ENCODE results near the gene SAA4. TPM values are rescaled to one million over a fixed set of nuclear protein-coding genes. Genes with fewer than 3 reads are reported as not detected.

Gene SAA4
- total and polyA plus RNA-seq, 2 of the 8 experiments (the other 6 are each of a cell fraction or from before 2014, with no cell fraction given), result not detected

DNA sequence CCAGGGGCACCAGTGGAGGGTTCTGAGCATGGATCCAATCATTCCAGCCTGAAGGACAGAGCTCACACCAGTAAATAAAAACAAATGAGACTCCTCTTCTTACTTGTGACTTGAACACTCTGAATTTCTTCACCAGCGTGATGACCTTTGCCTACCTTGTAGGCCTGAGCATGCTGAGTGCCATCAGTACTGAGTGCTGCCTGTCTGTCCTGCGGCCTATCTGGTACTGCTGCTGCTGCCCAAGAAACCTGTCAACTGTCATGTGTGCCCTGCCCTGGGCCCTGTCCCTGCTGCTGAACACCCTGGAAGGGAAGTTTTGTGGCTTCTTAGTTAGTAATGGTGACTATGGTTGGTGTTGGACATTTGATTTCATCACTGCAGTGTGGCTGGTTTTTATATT, 40.1 kb downstream of the SAA4 start:
- H3K23ac ChIP-seq (ENCODE audit: insufficient read length), result no peak overlapping the region
- no peak overlapping the region for H2BK12ac ChIP-seq (ENCODE audit: low read depth, low read length)
- no peaks in the 10 kb centered on the region for H3K9me3 ChIP-seq (ENCODE audit: insufficient read depth in 2 of 2, low read depth in 1 of 2, low read length in 1 of 2)
- no peak overlapping the region for H3K27ac ChIP-seq (ENCODE audit: low read depth, low read length)
- no peaks in the 10 kb centered on the region for H3K23me2 ChIP-seq (ENCODE audit: low read depth, low read length)
- no peaks in the 10 kb centered on the region for H4K20me1 ChIP-seq (replicated peaks in 1 of 2; ENCODE audit: control insufficient read depth in 1 of 2, insufficient read depth in 2 of 2, low read length in 2 of 2)
- no peak overlapping the region for H3K9ac ChIP-seq (replicated peaks in 1 of 4; ENCODE audit: extremely low read depth in 1 of 4, low read depth in 3 of 4, low read length in 3 of 4)
- no peak overlapping the region for H4K91ac ChIP-seq (replicated peaks; ENCODE audit: insufficient read length, low read length)
- H4K5ac ChIP-seq (ENCODE audit: insufficient read length, low read depth, low read length), result no peak overlapping the region
- no peak overlapping the region for H2AFZ ChIP-seq (ENCODE audit: low read length)
- ChIA-PET POLR2A (ENCODE audit: partially characterized antibody) (no interaction called here), CTCF (ENCODE audit: partially characterized antibody) (interaction anchor here (1.8 kb wide), 1 partner anchor 81 kb away, joined by 9 read pairs; no protein-coding TSS in a partner anchor)
- no peak for TF ChIP-seq BRCA1 (IDR thresholded peaks at IDR 0.05; ENCODE audit: low read depth, low read length)
- no peak for TF ChIP-seq SIN3A (conservative IDR thresholded peaks at IDR 0.05 in 1 of 2, IDR thresholded peaks at IDR 0.05 in 1 of 2; ENCODE audit: low read depth in 1 of 2, low read length in 2 of 2)
- TF ChIP-seq GTF2F1 (IDR thresholded peaks at IDR 0.05; ENCODE audit: borderline replicate concordance, low read depth, low read length), result no peak
- no peak for TF ChIP-seq SIX5 (IDR thresholded peaks at IDR 0.05; ENCODE audit: low read depth, low read length)
- TF ChIP-seq KDM4A (IDR thresholded peaks at IDR 0.05; ENCODE audit: low read depth, low read length, severe bottlenecking), result no peak
- H2AK5ac ChIP-seq (ENCODE audit: low read depth, low read length), result no peak overlapping the region
- H3K56ac ChIP-seq (replicated peaks; ENCODE audit: insufficient read length, low read depth, low read length), result no peak overlapping the region
- H3K14ac ChIP-seq (ENCODE audit: insufficient read length), result no peak overlapping the region
- no peak overlapping the region for H2BK20ac ChIP-seq (ENCODE audit: low read length)
- H3K4me1 ChIP-seq (replicated peaks in 1 of 4; ENCODE audit: control insufficient read depth in 3 of 4, insufficient read depth in 4 of 4, low read length in 3 of 4), result no peaks in the 10 kb centered on the region
- H3K79me2 ChIP-seq (ENCODE audit: control insufficient read depth in 1 of 2, insufficient read depth in 2 of 2, low read length in 2 of 2), result no peaks in the 10 kb centered on the region
- no peak overlapping the region for H4K8ac ChIP-seq (ENCODE audit: extremely low read depth, insufficient read depth, low read length)
- H2BK120ac ChIP-seq (replicated peaks; ENCODE audit: low read depth, low read length), result no peak overlapping the region
- H3K4ac ChIP-seq (replicated peaks; ENCODE audit: insufficient read length, low read depth, low read length), result no peak overlapping the region
- FAIRE-seq (no peak), DNase-seq (ENCODE audit: low read depth in 1 of 2, low spot score in 2 of 2) (no peak)
- H3K27me3 ChIP-seq (replicated peaks in 1 of 4; ENCODE audit: control insufficient read depth in 3 of 4, extremely low read depth in 1 of 4, insufficient read depth in 3 of 4, low read length in 3 of 4), result no peaks in the 10 kb centered on the region
- no peak overlapping the region for H3K4me2 ChIP-seq (ENCODE audit: insufficient read depth in 1 of 2, low read depth in 2 of 2, low read length in 2 of 2)
- H3K4me3 ChIP-seq (ENCODE audit: extremely low read depth in 1 of 4, insufficient read depth in 2 of 4, low read depth in 3 of 4, low read length in 4 of 4), result no peak overlapping the region
- H2BK15ac ChIP-seq (ENCODE audit: low read length), result no peak overlapping the region
- no peaks in the 10 kb centered on the region for H3K79me1 ChIP-seq (ENCODE audit: low read depth, low read length)
- H2BK5ac ChIP-seq (ENCODE audit: low read depth, low read length), result no peak overlapping the region
- no peaks in the 10 kb centered on the region for H3K36me3 ChIP-seq (ENCODE audit: control insufficient read depth in 2 of 4, insufficient read depth in 4 of 4, low read length in 3 of 4)
- WGBS, 2 experiments (ENCODE audit: extremely low coverage in 1 of 2, insufficient coverage in 1 of 2, insufficient read length in 1 of 2, insufficient replicate concordance in 2 of 2, low coverage in 1 of 2, low lambda C conversion rate in 2 of 2, missing lambda C conversion rate in 1 of 2), result 97% methylated on average over 2 of the region's 2 CpGs; no CpG with 5 or more reads in 1 of the 2 experiments
- H3K18ac ChIP-seq (ENCODE audit: extremely low read depth, low read length), result no peak overlapping the region
